ENCODE data around the gene SLC25A19.

The SLC25A19 gene

GRCh38 chr17:75307957-75308731 is 18.9 kb upstream of the SLC25A19 start:
- H3K9me3 ChIP-seq (ENCODE audit: control insufficient read depth, insufficient read depth, low read length), result no peaks in the 10 kb centered on the region
- H3K27ac ChIP-seq (ENCODE audit: low read depth, low read length), result no peak overlapping the region
- TF ChIP-seq CTCF (IDR thresholded peaks at IDR 0.05; ENCODE audit: low read depth, low read length, poor library complexity, severe bottlenecking) (no peak), EZH2phosphoT487 (IDR thresholded peaks at IDR 0.05; ENCODE audit: borderline replicate concordance, low read length) (no peak)

GRCh38 chr17:75301502-75302206 is 12.4 kb upstream of the SLC25A19 start:
- TF ChIP-seq EZH2phosphoT487 (IDR thresholded peaks at IDR 0.05; ENCODE audit: borderline replicate concordance, low read length) (no peak), CTCF (IDR thresholded peaks at IDR 0.05; ENCODE audit: low read depth, low read length, poor library complexity, severe bottlenecking) (no peak)
- H3K9me2 ChIP-seq (replicated peaks; ENCODE audit: control insufficient read depth, low read length), result no peaks in the 10 kb centered on the region
- no peak overlapping the region for H3K27ac ChIP-seq (ENCODE audit: low read depth, low read length)
- H3K4me3 ChIP-seq (ENCODE audit: low read length), result no peak overlapping the region
- no peaks in the 10 kb centered on the region for H4K20me1 ChIP-seq (ENCODE audit: control insufficient read depth, insufficient read depth, low read depth, low read length)
- no peak overlapping the region for H3K4me2 ChIP-seq (ENCODE audit: low read length)
- no peaks in the 10 kb centered on the region for H3K27me3 ChIP-seq (ENCODE audit: control insufficient read depth, low read length)
- peaks cover 13% of the 10 kb centered on the region for H3F3A ChIP-seq (ENCODE audit: control insufficient read depth, insufficient read depth)
- peaks cover 19% of the 10 kb centered on the region for H3K4me1 ChIP-seq (ENCODE audit: control insufficient read depth, low read length)
- no peaks in the 10 kb centered on the region for H3K36me3 ChIP-seq (ENCODE audit: control insufficient read depth, low read length)
- H3K79me2 ChIP-seq (ENCODE audit: control insufficient read depth, low read length), result no peaks in the 10 kb centered on the region
- H3K9me3 ChIP-seq (ENCODE audit: control insufficient read depth, insufficient read depth, low read length), result no peaks in the 10 kb centered on the region

More at GRCh38 chr17:75307957-75308731, 18.9 kb upstream of the SLC25A19 start:
- Histone ChIP-seq H3K4me3 (ENCODE audit: low read length) (no peak overlapping the region), H4K20me1 (ENCODE audit: control insufficient read depth, insufficient read depth, low read depth, low read length) (no peaks in the 10 kb centered on the region), H3K36me3 (ENCODE audit: control insufficient read depth, low read length) (no peaks in the 10 kb centered on the region), H3K9me2 (replicated peaks; ENCODE audit: control insufficient read depth, low read length) (no peaks in the 10 kb centered on the region), H3K4me1 (ENCODE audit: control insufficient read depth, low read length) (peaks cover 13% of the 10 kb centered on the region), H3K27me3 (ENCODE audit: control insufficient read depth, low read length) (no peaks in the 10 kb centered on the region), H3K79me2 (ENCODE audit: control insufficient read depth, low read length) (no peaks in the 10 kb centered on the region), H3K4me2 (ENCODE audit: low read length) (no peak overlapping the region), H3F3A (ENCODE audit: control insufficient read depth, insufficient read depth) (no peaks in the 10 kb centered on the region)

DNA sequence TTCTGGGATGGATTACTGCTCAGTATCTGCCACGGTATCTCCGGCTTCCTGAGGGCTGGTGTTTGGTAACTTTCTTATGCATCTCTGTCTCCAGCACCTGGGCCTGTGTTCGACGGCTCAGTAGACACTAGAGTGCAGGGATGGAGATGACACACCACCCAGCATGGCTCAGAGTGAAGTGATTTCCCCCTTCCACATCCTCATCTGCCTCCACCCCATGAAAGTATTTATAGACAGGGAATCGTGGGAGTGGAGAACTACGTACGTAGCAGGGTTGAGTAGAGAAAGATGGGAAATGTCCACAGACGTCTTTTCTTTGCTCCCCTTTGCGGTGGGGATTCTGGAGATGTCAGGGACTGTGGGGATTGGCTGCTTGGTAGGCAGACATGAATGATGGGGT is 11.8 kb upstream of the SLC25A19 start:
- no peaks in the 10 kb centered on the region for H3K9me2 ChIP-seq (replicated peaks; ENCODE audit: control insufficient read depth, low read length)

DNA sequence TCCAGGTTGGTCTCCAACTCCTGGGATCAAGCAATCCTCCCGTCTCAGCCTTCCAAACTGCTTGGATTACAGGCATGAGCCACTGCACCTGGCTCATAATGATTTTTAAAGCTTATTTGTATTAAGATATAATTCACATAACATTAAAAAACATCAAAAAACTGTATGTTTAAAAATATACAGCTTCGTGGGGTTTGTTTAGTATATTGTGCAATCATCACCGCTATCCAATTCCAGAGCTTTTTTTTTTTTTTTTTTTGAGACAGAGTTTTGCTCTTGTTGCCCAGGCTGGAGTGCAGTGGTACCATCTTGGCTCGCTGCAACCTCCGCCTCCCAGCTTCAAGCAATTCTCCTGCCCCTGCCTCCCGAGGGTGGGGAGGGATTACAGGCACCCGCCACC is 11.0 kb upstream of the SLC25A19 start:
- no peaks in the 10 kb centered on the region for H3K79me2 ChIP-seq (ENCODE audit: control insufficient read depth, low read length)
- no peak for TF ChIP-seq CTCF (IDR thresholded peaks at IDR 0.05; ENCODE audit: low read depth, low read length, poor library complexity, severe bottlenecking)
- TF ChIP-seq EZH2phosphoT487 (IDR thresholded peaks at IDR 0.05; ENCODE audit: borderline replicate concordance, low read length), result no peak

More for the DNA sequence above, 11.8 kb upstream of the SLC25A19 start:
- Histone ChIP-seq H3K36me3 (ENCODE audit: control insufficient read depth, low read length) (no peaks in the 10 kb centered on the region), H3K4me3 (ENCODE audit: low read length) (no peak overlapping the region), H4K20me1 (ENCODE audit: control insufficient read depth, insufficient read depth, low read depth, low read length) (no peaks in the 10 kb centered on the region), H3K79me2 (ENCODE audit: control insufficient read depth, low read length) (no peaks in the 10 kb centered on the region), H3K9me3 (ENCODE audit: control insufficient read depth, insufficient read depth, low read length) (no peaks in the 10 kb centered on the region), H3K4me1 (ENCODE audit: control insufficient read depth, low read length) (peaks cover 25% of the 10 kb centered on the region), H3K4me2 (ENCODE audit: low read length) (no peak overlapping the region), H3K27ac (ENCODE audit: low read depth, low read length) (no peak overlapping the region), H3K27me3 (ENCODE audit: control insufficient read depth, low read length) (no peaks in the 10 kb centered on the region), H3F3A (ENCODE audit: control insufficient read depth, insufficient read depth) (peaks cover 19% of the 10 kb centered on the region)
- no peak for TF ChIP-seq EZH2phosphoT487 (IDR thresholded peaks at IDR 0.05; ENCODE audit: borderline replicate concordance, low read length)

More for the DNA sequence above, 11.0 kb upstream of the SLC25A19 start:
- no peaks in the 10 kb centered on the region for H3K9me3 ChIP-seq (ENCODE audit: control insufficient read depth, insufficient read depth, low read length)
- H3K4me3 ChIP-seq (ENCODE audit: low read length), result no peak overlapping the region
- H3K27me3 ChIP-seq (ENCODE audit: control insufficient read depth, low read length), result no peaks in the 10 kb centered on the region; the same call in 1 of the 2 replicates
- H3F3A ChIP-seq (ENCODE audit: control insufficient read depth, insufficient read depth), result peaks cover 26% of the 10 kb centered on the region
- no peaks in the 10 kb centered on the region for H4K20me1 ChIP-seq (ENCODE audit: control insufficient read depth, insufficient read depth, low read depth, low read length)
- no peak overlapping the region for H3K4me2 ChIP-seq (ENCODE audit: low read length)
- peaks cover 33% of the 10 kb centered on the region for H3K4me1 ChIP-seq (ENCODE audit: control insufficient read depth, low read length)
- H3K27ac ChIP-seq (ENCODE audit: low read depth, low read length), result no peak overlapping the region
- no peaks in the 10 kb centered on the region for H3K9me2 ChIP-seq (replicated peaks; ENCODE audit: control insufficient read depth, low read length)
- H3K36me3 ChIP-seq (ENCODE audit: control insufficient read depth, low read length), result peaks cover 3% of the 10 kb centered on the region

Measured in DOHH2 (cell line).